ENCODE measurements around the gene ING3.
A peak's percentile ranks its signal among the peaks of the same experiment; 100 is the strongest.
"Not testable (repeated sequence)": the region's sequence is repeated elsewhere in the genome, so short reads cannot be mapped to it uniquely, and the experiment has no call there.

The ING3 gene

DNA sequence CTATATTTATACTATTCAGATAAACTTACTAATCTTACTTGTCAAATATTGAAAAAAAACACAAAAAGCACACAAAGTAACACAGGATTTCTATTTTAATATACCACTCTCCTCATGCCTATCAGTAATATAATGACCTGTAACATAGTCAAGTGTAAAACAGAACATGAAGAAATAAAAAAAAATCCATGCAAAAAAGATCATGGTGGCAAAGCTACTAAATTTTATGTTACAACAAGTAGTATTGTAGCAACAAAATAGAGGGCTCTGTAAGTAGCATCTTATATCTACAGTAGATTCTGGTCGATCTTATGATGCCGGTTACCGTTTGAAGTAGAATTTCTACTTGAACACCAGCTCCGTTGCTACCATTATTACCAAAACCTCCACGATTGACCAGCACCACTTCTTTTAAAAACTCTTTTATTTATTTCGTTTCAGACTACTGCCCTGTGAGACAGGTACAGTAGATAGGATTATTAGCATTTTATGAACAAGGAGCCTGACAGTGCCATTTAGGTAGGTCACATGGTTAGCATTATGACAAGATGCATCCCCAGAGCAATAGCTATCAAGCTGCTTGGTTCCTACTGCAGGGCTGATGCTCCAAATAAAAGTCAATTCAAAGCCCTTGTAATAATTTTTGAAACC lies 40.0 kb downstream of the ING3 start:
- no peak for DNase-seq

DNA sequence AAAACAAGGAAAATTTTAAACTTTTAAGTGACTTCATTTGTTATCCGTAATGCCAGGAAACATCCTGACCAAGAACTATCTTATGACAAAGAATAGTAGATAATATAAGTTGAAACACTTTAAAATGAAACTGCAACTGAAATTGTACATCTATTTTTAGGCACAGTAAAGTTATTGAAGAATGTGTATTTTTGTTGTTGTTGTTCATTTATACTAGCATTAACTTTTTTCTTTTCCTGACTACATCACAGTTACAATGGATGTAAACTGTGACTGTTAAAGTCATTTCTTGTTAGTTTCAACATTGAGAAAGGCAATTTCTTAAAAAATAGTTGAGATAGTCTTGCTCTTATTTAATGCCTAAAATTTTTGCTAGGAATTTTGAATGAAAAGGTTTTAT lies 40.6 kb downstream of the ING3 start:
- no peak for DNase-seq

DNA sequence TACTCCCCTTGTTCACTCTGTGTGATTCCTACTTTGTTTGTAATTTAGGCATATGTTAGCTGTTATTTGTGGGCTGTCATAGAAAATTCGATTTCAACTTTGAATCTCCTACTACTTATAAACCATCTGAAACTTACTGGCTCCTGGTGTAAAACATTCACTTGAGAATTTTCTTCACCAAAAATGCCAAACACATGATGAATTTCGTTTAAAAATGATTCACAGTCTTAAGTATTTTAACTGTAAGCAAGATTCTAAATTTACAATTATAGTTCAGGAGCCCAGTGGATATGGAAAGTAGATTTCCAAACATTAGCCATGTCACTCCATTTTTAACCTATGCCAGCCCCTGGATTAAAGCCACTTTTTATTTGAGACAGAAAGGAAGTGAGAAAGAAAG lies 41.0 kb downstream of the ING3 start:
- no peak for DNase-seq

DNA sequence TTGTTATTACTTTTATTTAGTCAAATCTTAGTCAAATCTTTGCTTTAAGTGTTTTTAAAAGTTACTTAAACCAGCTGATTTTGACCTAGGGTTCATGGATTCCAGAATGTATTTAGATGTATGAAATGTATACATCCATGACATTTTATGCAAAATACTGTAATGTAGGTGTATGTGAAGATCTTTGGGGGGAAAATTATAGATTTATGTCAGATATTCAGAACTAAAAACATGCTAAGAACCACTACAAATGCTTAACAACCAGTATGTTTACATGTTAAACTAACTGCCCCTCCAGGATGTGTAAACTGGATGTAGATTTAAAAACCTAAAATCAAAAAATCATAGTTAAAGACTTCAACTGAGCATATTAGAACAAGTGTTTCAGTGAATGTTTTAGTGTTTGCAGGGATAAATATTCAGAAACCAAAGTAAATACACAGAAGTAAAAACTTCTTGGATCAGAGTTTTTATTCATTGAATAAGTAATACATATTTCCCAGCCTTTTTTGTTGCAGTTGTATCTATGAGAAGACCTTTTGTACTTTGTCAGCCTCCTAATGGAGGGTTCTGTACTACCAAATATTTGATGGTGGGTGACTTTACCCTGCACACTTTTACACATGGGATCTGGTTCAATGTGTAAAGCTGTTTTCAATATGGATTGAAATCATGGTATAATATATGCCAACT lies 41.8 kb downstream of the ING3 start:
- no peak for DNase-seq

DNA sequence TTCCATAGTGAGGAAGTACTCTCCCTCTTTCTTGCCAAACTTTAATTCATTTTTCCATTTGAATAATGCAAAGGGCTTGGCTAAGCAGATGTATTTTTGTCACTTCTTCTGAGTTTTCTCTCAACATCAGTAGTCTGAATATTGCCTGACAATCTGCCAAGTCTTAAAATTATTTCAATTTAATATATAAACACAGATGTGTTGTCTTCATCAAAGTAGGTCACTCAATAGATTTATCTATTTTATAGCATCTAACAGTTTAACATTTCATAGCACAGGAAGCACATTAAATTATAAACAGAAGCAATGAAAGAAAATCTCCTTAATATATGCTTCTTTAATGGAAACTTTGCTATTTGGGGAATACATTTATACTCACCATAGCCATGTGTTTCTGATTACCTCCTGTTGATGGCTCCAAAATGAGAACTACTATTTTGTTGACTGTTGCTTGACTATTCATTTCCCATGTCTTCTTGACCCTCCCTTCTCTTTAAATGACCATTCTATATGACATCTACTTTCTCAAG lies 42.5 kb downstream of the ING3 start:
- DNase-seq: no peak

DNA sequence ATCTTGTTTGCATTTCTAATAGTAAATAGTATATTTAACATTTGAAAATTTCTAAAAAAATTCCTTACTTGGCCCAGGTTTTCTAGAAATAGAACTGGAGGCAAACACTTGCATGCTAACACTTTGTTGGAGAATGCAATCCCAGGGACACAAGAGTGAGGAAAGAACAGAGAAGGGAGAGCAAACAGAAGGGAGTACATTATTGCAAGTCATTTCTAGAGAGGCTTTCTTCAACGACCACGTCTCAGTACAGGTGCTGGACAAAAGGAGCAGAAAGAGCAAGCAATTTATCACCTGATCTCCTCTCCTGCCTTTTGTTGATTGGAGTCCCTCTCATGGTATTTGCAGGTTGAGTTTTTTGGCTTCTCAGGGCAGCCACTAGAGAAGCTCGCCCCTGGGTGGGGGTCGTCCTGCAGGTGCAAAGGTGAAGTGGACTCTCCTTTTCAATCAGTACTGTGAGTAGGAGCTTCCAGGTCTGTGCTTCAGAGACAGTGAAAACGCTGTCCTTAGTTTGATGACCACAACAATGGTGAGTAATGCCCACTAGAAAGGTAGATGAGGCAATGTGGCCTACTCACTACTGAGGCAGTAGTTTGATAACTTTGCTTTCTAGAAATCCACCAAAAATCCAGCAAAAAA lies 43.1 kb downstream of the ING3 start:
- no peak for DNase-seq

DNA sequence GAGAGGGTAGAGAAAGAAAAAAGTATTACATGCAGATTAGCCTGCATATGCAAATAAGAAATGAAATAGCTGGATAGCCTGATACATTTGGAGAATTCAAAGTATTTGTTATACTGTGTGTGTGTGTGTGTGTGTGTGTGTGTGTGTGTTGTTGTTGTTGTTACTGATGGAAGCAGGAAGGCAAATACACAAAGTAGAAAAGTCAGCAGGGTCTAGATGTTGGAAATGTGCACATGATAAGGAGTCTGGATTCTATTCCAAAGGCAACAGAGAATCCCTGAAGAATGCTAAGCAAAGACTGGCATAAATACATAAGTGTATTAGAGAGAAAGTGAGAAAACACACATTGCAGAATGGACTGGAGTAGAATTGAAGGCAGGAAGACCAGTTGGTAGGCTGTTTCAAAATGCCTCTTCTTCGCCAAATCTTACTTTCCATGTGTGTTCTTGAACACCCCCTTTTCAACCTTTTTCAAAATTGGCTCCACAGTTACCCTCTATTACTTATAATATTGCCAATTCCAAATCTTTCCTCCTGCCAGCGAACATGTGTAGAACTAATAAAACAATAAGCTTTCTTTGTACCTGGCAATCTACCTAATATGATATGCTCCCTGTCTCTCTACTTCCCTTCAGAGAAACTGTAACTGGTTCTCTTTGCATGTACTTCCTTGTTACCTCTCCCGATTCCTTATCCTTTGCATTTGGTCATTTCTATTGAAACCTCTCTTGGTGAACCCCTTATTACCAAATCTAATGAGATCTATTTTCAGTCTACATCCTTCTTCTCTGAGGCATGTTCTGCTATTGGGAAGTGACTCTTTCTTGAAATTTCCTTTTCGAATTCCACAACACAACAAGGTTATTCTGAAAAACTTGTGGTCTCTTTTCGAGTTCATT lies 44.2 kb downstream of the ING3 start:
- DNase-seq: no peak

DNA sequence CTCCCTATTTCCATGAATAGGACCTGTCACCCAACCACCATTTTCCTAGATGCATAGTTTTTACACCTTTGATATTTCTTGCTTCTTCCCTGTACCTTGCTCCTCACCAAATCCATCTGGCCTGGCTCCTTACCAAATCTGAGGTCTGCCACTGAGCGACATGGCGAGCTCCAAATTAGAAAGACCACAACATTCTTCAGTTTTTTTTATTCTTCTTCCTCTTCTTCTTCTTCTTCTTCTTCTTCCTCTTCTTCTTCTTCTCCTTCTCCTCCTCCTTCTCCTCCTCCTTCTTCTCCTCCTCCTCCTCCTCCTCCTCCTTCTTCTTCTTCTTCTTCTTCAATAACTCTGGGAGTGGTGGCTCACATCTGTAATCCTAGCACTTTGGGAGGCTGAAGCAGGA lies 45.1 kb downstream of the ING3 start:
- no peak for DNase-seq

DNA sequence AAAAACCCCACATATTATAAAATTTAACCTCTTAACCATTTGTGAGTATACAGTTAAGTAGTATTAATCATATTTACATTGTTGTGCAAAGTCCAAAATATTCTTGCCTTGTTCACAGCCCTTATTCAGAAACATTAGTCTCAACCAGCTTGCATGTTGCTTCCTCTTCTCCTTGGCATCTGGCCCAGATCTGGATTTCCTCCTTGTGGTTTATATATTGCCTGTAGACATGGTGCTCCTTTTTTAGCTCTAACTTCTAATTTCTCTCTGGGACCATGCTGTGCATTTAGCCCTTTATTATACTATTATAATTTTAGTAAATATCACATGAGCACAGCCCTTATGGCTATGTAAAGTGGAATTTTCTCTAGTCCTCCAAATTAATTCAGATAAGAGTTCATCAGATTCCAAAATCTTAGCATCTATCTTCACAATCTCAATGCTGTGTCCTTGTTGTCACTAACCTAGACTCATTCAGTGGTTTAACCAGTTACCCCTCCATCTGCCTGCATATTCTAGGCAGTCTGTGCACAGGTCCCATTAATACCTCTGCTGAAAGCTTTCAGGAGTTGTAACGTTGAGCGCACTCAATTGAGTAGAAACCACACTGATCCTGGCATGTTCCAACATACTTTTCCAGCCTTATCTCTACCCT lies 45.9 kb downstream of the ING3 start:
- peak; percentile 26 to 31 for DNase-seq

DNA sequence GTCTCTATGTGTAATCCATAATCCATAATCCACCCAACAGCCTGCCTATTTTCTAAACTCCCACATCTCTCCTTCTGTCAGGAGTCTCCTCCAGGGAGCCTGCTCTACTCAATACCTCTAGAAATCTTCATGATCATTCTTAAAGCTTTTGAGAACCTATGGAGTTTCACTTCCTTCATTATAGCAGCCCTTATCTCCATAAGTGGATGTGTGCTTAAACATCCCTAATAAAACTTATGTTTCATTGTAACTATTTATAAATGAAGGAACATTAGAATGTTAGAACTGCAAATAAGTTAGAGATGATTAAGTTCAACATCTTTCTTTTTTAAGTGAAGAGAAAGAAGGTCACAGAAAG lies 46.4 kb downstream of the ING3 start:
- DNase-seq: no peak

DNA sequence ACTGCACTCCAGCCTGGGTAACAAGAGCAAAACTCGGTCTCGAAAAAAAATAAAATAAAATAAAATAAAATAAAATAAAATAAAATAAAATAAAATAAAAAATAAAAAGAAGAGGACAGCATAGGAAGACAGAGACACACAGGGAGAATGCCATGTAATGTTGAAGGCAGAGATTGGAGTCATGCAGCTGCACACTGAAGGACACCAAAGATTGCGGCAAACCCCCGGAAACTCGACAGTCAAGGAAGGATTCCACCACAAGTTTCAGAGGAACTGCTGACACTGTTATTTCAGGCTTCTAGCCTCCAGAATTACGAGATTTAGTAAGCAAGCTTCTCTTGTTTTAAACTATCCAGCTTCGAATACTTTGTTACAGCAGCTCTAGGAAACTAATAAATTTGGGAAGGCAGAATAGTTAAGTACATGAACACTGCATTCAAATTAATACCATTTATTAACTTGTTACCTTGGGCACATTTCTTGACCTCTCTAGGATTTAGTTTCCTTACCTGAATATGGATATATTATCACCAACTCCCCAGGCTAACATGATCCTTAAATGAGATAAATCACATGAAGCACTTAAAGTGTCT lies 47.4 kb downstream of the ING3 start:
- DNase-seq: no peak

DNA sequence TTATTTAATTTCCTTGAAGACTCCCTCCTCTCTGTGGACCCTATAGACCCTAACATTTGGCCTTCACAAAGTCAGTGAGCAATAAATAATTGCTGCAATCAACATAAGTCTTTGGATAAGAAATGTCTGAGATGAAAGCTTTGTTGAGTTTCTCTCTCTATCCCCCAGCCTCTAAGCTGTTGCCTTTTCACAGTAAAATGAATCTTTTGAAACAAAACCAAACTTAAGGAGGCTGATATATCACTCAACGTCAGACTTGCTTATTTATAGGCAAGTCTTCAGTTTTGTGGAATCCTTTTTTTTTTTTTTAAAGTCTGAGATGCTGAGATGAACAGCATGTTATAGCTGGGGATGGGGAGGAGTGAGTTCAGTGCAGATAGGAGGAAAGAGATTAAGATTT lies 47.9 kb downstream of the ING3 start:
- no peak for DNase-seq

DNA sequence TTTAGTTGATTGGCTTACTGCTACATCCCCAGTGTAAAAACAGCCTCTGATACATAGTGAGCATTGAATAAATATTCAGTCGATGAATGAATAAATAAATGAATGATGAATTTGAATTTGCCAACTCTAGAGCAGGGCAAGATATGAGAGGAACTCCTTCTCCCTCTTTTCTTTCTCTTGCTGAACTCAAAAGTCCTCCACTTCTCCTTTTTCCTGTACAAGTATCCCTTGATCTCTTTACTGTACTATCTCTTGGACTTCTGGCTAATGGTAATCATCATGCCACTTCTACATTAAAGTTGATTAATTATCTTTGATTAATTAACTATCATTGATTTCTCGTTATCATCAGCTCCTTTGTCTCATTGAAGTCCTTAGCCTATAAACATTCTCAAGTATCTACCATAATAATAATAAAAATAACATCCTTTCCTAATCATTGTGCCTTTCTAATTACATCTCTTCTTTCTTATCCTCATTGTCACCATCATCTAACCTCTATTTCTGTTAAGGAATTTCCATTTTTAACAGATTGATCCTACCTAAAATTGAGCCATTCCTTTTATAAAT lies 48.5 kb downstream of the ING3 start:
- DNase-seq: no peak

DNA sequence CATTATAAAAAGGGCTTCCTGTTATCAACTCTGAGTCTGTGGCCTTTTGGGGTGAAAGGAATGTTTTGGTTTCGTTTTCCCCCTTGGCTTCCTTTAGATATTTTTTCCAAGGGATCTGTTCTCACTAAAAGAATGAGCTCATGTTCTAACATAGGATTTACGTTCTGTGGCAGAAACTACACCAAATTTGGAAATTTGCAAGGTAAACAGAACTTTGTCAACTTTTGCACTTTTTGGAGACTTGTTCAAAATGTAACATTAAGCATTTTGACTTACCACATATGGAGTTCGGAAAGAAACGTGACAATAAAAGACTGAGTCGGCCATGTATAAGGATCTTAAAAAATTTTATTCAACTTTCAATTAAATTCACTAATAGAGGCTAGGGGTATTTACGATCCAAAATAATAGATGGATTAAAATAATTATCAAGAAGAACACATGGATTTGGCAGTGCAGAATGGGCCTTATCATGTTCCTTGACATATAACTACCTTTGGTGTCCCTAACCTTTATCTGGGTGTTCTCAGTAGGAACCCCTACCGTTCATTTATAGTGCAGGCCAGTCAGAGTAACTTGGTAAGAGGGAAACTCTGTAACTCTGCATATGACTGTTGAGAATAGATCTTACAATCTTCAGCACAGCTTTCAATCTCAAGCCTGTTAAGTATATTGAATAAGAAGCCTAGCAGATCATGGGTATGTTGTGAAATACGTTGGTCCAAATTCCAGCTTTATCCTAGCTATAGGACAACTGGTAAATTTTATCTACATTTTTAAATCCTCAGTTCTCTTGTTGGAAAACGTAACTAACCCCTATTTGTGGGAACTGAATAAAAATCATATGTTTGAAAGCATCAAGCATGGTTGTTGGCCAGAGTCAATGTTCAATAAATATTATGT lies 49.8 kb downstream of the ING3 start:
- DNase-seq: no peak

DNA sequence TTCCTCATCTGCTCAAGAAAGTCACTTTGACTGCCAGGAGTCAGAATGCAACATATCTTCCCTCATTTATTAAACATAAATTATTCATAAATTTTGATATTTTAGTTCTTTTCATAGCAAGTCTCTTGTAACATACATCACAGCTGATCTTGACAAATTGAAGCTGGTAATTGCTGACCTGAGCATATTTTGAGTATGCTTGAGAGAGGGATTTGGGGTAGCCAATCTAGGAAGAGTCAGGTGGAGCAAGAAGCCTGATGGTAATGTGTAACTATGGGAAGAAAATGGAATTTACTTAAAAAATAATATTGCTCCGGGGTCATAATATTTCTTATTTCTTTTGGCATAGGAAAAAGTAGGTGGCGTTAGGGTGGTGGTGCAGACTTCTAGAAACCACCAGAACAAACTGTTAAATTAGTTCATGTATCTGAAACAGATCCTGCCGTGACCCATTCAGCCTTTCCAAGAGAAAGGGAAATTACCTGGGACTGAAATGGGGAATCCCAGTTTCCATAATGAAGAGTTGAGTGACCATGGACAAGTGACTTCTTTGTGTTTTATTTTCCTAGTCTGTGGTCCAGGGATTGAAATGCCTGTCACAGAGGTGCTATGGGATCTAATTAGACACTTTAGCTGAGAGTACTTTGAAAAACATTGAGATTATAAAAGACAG lies 50.8 kb downstream of the ING3 start:
- DNase-seq: no peak

DNA sequence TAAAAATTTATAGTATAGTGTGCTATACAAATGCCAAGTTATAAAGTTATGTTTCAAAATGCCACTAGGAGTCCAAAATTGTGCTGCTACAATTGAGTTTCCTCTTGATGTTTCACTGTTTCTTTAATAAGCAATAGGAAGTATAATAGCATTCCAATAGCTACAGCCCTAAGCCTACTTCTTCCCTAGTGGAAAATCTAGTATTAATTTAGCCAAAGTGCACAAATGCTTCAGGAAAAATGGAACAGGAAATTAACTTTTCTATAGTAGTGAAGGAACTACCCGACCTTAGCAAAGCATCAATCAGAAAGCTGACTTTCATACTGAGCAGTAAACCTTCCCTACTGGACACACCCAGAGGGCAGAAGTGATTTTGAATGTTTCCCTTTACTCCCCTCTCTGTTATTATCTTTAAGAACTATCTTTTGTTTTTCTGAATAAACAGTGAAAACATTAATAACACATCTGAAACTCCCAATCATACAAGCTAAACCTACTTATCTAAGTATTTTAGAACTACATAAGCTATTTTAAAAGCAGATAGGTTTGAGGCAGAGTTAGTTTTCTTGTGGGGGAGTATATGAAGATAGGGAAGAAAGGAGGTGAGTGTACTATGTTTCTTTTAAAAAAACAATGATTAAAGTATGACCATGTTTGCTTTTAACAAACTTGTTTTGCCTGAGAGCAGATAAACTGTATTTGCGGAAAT lies 51.6 kb downstream of the ING3 start:
- no peak for DNase-seq

DNA sequence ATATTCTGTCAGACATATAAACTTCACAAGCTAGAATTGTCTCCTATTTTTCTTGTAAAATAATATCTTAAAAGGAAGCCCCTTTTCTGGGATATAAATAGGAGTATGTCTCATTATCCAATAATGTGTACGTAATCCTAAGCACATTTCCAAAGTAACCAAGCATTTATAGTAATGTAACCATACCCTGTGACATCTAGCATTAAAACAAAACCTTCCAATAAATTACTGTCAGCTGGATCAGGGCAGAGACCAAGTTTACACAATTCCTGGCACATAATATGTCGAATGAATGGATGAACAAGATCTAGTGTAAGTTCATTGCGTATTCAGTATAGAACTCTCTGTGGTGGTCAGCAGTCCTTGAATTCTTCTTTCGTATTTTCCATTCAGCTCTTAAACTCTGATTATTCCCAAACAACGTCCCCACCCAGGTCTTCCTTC lies 52.2 kb downstream of the ING3 start:
- no peak for DNase-seq

DNA sequence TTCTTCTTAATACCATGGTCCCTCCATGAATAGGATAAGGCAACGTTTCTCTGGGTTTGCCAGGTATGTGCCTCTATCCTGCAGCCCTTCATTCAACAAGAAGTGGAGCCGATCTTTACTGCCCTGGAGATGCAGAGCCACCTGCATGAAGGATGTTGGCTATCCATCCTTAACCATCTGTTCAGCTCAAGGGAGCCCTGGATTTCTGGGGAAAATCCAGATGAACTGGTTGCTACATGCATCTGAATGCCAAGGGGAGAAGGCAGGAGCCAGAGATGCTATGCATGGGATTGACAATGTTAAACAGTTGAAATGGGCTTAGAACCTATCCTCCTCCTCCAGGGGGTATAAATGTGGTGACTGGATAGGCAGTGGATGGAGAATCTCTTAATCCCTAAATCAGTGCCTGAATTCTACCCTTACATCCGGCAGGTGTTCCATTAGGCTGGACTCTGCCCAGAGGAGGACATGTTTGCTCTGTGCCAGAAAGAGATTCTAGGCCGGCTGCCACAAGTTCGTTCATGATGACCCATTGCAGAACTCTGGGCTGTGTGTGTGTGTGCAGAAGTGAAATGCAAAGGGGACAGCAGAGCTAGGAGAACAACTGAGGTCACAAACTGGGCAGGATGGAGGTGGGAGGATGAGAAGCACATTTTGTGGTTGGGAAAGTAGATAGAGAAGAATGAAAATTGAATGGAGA lies 53.6 kb downstream of the ING3 start:
- DNase-seq: no peak

DNA sequence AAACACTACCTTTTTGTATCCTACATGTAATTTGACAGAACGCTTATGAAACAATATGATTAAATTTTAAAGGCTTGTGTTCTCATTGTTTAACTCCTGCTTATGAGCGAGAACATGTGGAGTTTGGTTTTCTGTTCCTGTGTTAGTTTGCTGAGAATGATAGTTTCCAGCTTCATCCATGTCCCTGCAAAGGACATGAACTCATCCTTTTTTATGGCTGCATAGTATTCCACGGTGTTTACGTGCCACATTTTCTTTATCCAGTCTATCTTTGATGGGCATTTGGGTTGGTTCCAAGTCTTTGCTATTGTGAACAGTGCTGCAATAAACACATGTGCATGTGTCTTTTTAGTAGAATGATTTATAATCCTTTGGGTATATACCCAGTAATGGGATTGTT lies 54.5 kb downstream of the ING3 start:
- not testable (repeated sequence) for DNase-seq

Measured in activated CD4-positive, alpha-beta T cell treated with anti-CD3 and anti-CD28 coated beads for 4 hours (primary cell).